HUES48 (cell line): ENCODE measurements around the gene PRDM11.
A peak's percentile ranks its signal among the peaks of the same experiment; 100 is the strongest.

Experiments used
- H3K27ac ChIP-seq: one replicate; pipeline ENCODE4 v1.7.0; 2013; ENCODE audit warnings: low read depth, low read length, inconsistent platforms
- H3K27me3 ChIP-seq: 2 replicates; pipeline ENCODE4 v1.6.1; 2013; ENCODE audit warnings: mild to moderate bottlenecking, low read length; ENCODE audit not compliant: control insufficient read depth, insufficient read depth
- H3K36me3 ChIP-seq: 2 replicates; pipeline ENCODE4 v1.6.1; 2013; ENCODE audit warnings: low read length; ENCODE audit not compliant: control insufficient read depth, insufficient read depth
- H3K4me1 ChIP-seq: 2 replicates; pipeline ENCODE4 v1.6.1; 2013; ENCODE audit warnings: mild to moderate bottlenecking, low read length; ENCODE audit not compliant: control insufficient read depth, insufficient read depth
- H3K4me3 ChIP-seq: 2 replicates; pipeline ENCODE4 v1.5.1; 2013; ENCODE audit warnings: mild to moderate bottlenecking, low read depth, low read length
- H3K9ac ChIP-seq: 2 replicates; pipeline ENCODE4 v1.6.1; 2013; ENCODE audit warnings: mild to moderate bottlenecking, low read depth, low read length, moderate library complexity
- H3K9me3 ChIP-seq: 2 replicates; pipeline ENCODE4 v1.6.1; 2013; ENCODE audit warnings: low read length; ENCODE audit not compliant: control insufficient read depth, insufficient read depth

Gene PRDM11

GRCh38 chr11:45142241-45143055, 4.0 kb upstream of the PRDM11 start:
- peaks cover 5% of the 10 kb centered on the region; the same call in 1 of the 2 replicates for H3K4me1 ChIP-seq
- H3K9me3 ChIP-seq = no peaks in the 10 kb centered on the region
- no peaks in the 10 kb centered on the region for H3K36me3 ChIP-seq
- no peak overlapping the region for H3K27ac ChIP-seq
- H3K4me3 ChIP-seq = no peak overlapping the region
- H3K9ac ChIP-seq = no peak overlapping the region
- peaks cover 42% of the 10 kb centered on the region for H3K27me3 ChIP-seq

GRCh38 chr11:45143494-45143893, 2.9 kb upstream of the PRDM11 start:
- Histone ChIP-seq H3K27me3 (peaks cover 37% of the 10 kb centered on the region), H3K4me1 (peaks cover 10% of the 10 kb centered on the region; the same call in 1 of the 2 replicates), H3K9me3 (no peaks in the 10 kb centered on the region), H3K9ac (no peak overlapping the region), H3K27ac (no peak overlapping the region), H3K4me3 (no peak overlapping the region), H3K36me3 (no peaks in the 10 kb centered on the region)

- no peaks in the 10 kb centered on the region for H3K36me3 ChIP-seq
- H3K4me3 ChIP-seq = no peak overlapping the region
- no peak overlapping the region for H3K9ac ChIP-seq
- no peaks in the 10 kb centered on the region for H3K9me3 ChIP-seq
- peaks cover 37% of the 10 kb centered on the region for H3K27me3 ChIP-seq
- H3K4me1 ChIP-seq = peaks cover 10% of the 10 kb centered on the region; the same call in 1 of the 2 replicates
- H3K27ac ChIP-seq = no peak overlapping the region
These were observed 2.0 kb upstream of the PRDM11 start for GRCh38 chr11:45144126-45145082.

- Histone ChIP-seq H3K27me3 (peaks cover 37% of the 10 kb centered on the region), H3K27ac (no peak overlapping the region), H3K36me3 (no peaks in the 10 kb centered on the region), H3K9ac (no peak overlapping the region), H3K4me3 (peak overlapping the region; percentile 82), H3K4me1 (peaks cover 10% of the 10 kb centered on the region; the same call in 1 of the 2 replicates), H3K9me3 (no peaks in the 10 kb centered on the region)
These were observed 1.4 kb upstream of the PRDM11 start for GRCh38 chr11:45145083-45145378.

GRCh38 chr11:45145379-45146071, 914 bp upstream of the PRDM11 start:
- H3K27me3 ChIP-seq = peaks cover 37% of the 10 kb centered on the region
- H3K36me3 ChIP-seq = no peaks in the 10 kb centered on the region
- H3K4me3 ChIP-seq = peak overlapping the region; percentile 82
- no peaks in the 10 kb centered on the region for H3K9me3 ChIP-seq
- peaks cover 10% of the 10 kb centered on the region; the same call in 1 of the 2 replicates for H3K4me1 ChIP-seq
- no peak overlapping the region for H3K9ac ChIP-seq
- no peak overlapping the region for H3K27ac ChIP-seq

- Histone ChIP-seq H3K4me1 (peaks cover 10% of the 10 kb centered on the region; the same call in 1 of the 2 replicates), H3K4me3 (peak overlapping the region; percentile 82), H3K27ac (peak overlapping the region; percentile 86), H3K9me3 (no peaks in the 10 kb centered on the region), H3K36me3 (no peaks in the 10 kb centered on the region), H3K27me3 (peaks cover 31% of the 10 kb centered on the region), H3K9ac (peak overlapping the region; percentile 51; the same call in 1 of the 2 replicates)
These were observed 734 bp downstream of the PRDM11 start for GRCh38 chr11:45147017-45147728.

- peaks cover 10% of the 10 kb centered on the region; the same call in 1 of the 2 replicates for H3K4me1 ChIP-seq
- peaks cover 24% of the 10 kb centered on the region for H3K27me3 ChIP-seq
- H3K9me3 ChIP-seq = no peaks in the 10 kb centered on the region
- peak overlapping the region; percentile 82 for H3K4me3 ChIP-seq
- H3K27ac ChIP-seq = no peak overlapping the region
- H3K9ac ChIP-seq = no peak overlapping the region
- H3K36me3 ChIP-seq = no peaks in the 10 kb centered on the region
These were observed 1.6 kb downstream of the PRDM11 start for GRCh38 chr11:45147891-45148675.

GRCh38 chr11:45149483-45150056, 3.1 kb downstream of the PRDM11 start:
- no peak overlapping the region for H3K27ac ChIP-seq
- peaks cover 10% of the 10 kb centered on the region; the same call in 1 of the 2 replicates for H3K4me1 ChIP-seq
- no peak overlapping the region for H3K4me3 ChIP-seq
- no peak overlapping the region for H3K9ac ChIP-seq
- no peaks in the 10 kb centered on the region for H3K9me3 ChIP-seq
- peaks cover 9% of the 10 kb centered on the region for H3K27me3 ChIP-seq
- no peaks in the 10 kb centered on the region for H3K36me3 ChIP-seq

- H3K4me3 ChIP-seq = no peak overlapping the region
- H3K9me3 ChIP-seq = no peaks in the 10 kb centered on the region
- H3K4me1 ChIP-seq = peaks cover 10% of the 10 kb centered on the region; the same call in 1 of the 2 replicates
- H3K27ac ChIP-seq = no peak overlapping the region
- H3K36me3 ChIP-seq = no peaks in the 10 kb centered on the region
- 0 out of 2 replicates have a peak, but pooled peaks cover 2% of the 10 kb centered on the region for H3K27me3 ChIP-seq
- H3K9ac ChIP-seq = no peak overlapping the region
These were observed 3.9 kb downstream of the PRDM11 start for GRCh38 chr11:45150301-45150700.
